ENCODE measurements around the gene RGN.

GRCh38 chrX:47068214-47068613, 10.0 kb upstream of the RGN start:
- TF ChIP-seq CTCF (IDR thresholded peaks at IDR 0.05): no peak
- TF ChIP-seq POLR2A (IDR thresholded peaks at IDR 0.05): no peak
